WTC11 (cell line): ENCODE data around the gene RAPGEF3.

ENCODE experiments used
- ATF2 ChIP-seq: sonication (generic); formaldehyde crosslinking; IDR thresholded peaks from 2 replicates; pipeline ENCODE4 v1.8.1; 2022; ENCODE audit warnings: low read depth, missing genetic modification reagents, borderline replicate concordance
- CTCF ChIP-seq: fragments of 200-600 bp; IDR thresholded peaks from 2 replicates; pipeline ENCODE4 v1.8.0; 2022; ENCODE audit warnings: antibody characterized with exemption
- E2F4 ChIP-seq: sonication (generic); formaldehyde crosslinking; IDR thresholded peaks from 2 replicates; pipeline ENCODE4 v1.8.1; 2022; ENCODE audit warnings: low read depth, mild to moderate bottlenecking, moderate library complexity, missing genetic modification reagents, borderline replicate concordance
- ESRRA ChIP-seq: sonication (generic); formaldehyde crosslinking; IDR thresholded peaks from 2 replicates; pipeline ENCODE4 v1.8.1; 2022; ENCODE audit warnings: mild to moderate bottlenecking, missing genetic modification reagents, borderline replicate concordance
- FOXP4 ChIP-seq: sonication (generic); formaldehyde crosslinking; IDR thresholded peaks from 2 replicates; pipeline ENCODE4 v1.8.0; 2022; ENCODE audit warnings: mild to moderate bottlenecking, missing genetic modification reagents
- GABPB1 ChIP-seq: sonication (generic); formaldehyde crosslinking; IDR thresholded peaks from 2 replicates; pipeline ENCODE4 v1.8.1; 2023; ENCODE audit warnings: mild to moderate bottlenecking, missing genetic modification reagents
- JUN ChIP-seq: sonication (generic); formaldehyde crosslinking; IDR thresholded peaks from 2 replicates; pipeline ENCODE4 v1.8.0; 2023; ENCODE audit warnings: mild to moderate bottlenecking, missing genetic modification reagents
- NR1H2 ChIP-seq: sonication (generic); formaldehyde crosslinking; IDR thresholded peaks from 2 replicates; pipeline ENCODE4 v1.9.0; 2021; ENCODE audit warnings: mild to moderate bottlenecking, moderate library complexity, missing genetic modification reagents
- PREB ChIP-seq: sonication (generic); formaldehyde crosslinking; IDR thresholded peaks from 2 replicates; pipeline ENCODE4 v1.8.1; 2022; ENCODE audit warnings: mild to moderate bottlenecking, missing genetic modification reagents, moderate library complexity, borderline replicate concordance
- SP1 ChIP-seq: sonication (generic); formaldehyde crosslinking; conservative IDR thresholded peaks from 2 replicates; pipeline ENCODE4 v1.8.1; 2022; ENCODE audit warnings: missing genetic modification reagents
- TCF7 ChIP-seq: sonication (generic); formaldehyde crosslinking; IDR thresholded peaks from 2 replicates; pipeline ENCODE4 v1.8.0; 2022; ENCODE audit warnings: mild to moderate bottlenecking, low read depth, missing genetic modification reagents, moderate library complexity
- ZNF671 ChIP-seq: fragments of 250-450 bp; sonication (Bioruptor Pico); IDR thresholded peaks from 2 replicates; pipeline ENCODE4 v1.8.0; 2021; ENCODE audit warnings: mild to moderate bottlenecking

- no peak for TF ChIP-seq CTCF
- no peak for TF ChIP-seq FOXP4 (CRISPR knock-in tag)
- TF ChIP-seq NR1H2 (CRISPR knock-in tag) = no peak
- TF ChIP-seq ESRRA = no peak
- no peak for TF ChIP-seq TCF7 (CRISPR knock-in tag)
- no peak for TF ChIP-seq ATF2 (CRISPR knock-in tag)
- TF ChIP-seq JUN (CRISPR knock-in tag) = no peak
- TF ChIP-seq GABPB1 = no peak
- no peak for TF ChIP-seq PREB
- no peak for TF ChIP-seq E2F4 (CRISPR knock-in tag)
- no peak for TF ChIP-seq ZNF671 (CRISPR knock-in tag)
- no peak for TF ChIP-seq SP1 (CRISPR knock-in tag)
Observed at GRCh38 chr12:47768323-47768811, 9.7 kb upstream of the RAPGEF3 start.
